ENCODE results near the gene TMEM208. TPM values are rescaled to one million over a fixed set of nuclear protein-coding genes. Genes with fewer than 3 reads are reported as not detected.

The TMEM208 gene
- total and polyA plus RNA-seq, 12 donors = 7.6 to 92.0 (median 13.0) TPM

- intact Hi-C loops (cut with DNase I) = no loop called here
- H3K27me3 ChIP-seq = no peaks in the 10 kb centered on the region
- peaks cover 0 to 84% (median 53%) of the 10 kb centered on the region in 9 donors for H3K36me3 ChIP-seq
- H3K4me3 ChIP-seq = no peak overlapping the region
- no peak overlapping the region for H3K27ac ChIP-seq
- TF ChIP-seq CTCF (IDR thresholded peaks at IDR 0.05) = no peak
- 83 to 84% methylated on average over 16 of the region's 16 CpGs for WGBS, 2 donors
- H3K9me3 ChIP-seq = no peaks in the 10 kb centered on the region
- no peak for DNase-seq
- H3K4me1 ChIP-seq = peaks cover 23 to 34% (median 28%) of the 10 kb centered on the region in 9 donors
- ATAC-seq = no peak
Measured at GRCh38 chr16:67237396-67238277, 10.7 kb downstream of the TMEM208 start.

GRCh38 chr16:67238278-67238575 is 11.3 kb downstream of the TMEM208 start:
- intact Hi-C loops (cut with DNase I) = no loop called here
- H3K27ac ChIP-seq = no peak overlapping the region
- 96 to 100% methylated on average over 3 of the region's 3 CpGs for whole genome bisulfite sequencing, 2 donors

GRCh38 chr16:67238806-67239470 is 12.0 kb downstream of the TMEM208 start:
- intact Hi-C loops (cut with DNase I) = no loop called here
- WGBS, 2 donors = 94 to 95% methylated on average over 9 of the region's 9 CpGs
- peaks cover 0 to 71% (median 49%) of the 10 kb centered on the region in 9 donors for H3K36me3 ChIP-seq
- ATAC-seq (no peak), DNase-seq (no peak)
- no peak overlapping the region for H3K27ac ChIP-seq
- H3K9me3 ChIP-seq = no peaks in the 10 kb centered on the region
- TF ChIP-seq CTCF (IDR thresholded peaks at IDR 0.05) = no peak
- H3K4me3 ChIP-seq = no peak overlapping the region
- H3K4me1 ChIP-seq = peaks cover 30 to 47% (median 41%) of the 10 kb centered on the region in 9 donors
- H3K27me3 ChIP-seq = no peaks in the 10 kb centered on the region

More at GRCh38 chr16:67238278-67238575, 11.3 kb downstream of the TMEM208 start:
- DNase-seq = no peak
- no peak for ATAC-seq
- H3K27me3 ChIP-seq = no peaks in the 10 kb centered on the region
- no peak for TF ChIP-seq CTCF (IDR thresholded peaks at IDR 0.05)
- H3K4me1 ChIP-seq = peaks cover 24 to 40% (median 34%) of the 10 kb centered on the region in 9 donors
- H3K4me3 ChIP-seq = no peak overlapping the region
- peaks cover 0 to 78% (median 53%) of the 10 kb centered on the region in 9 donors for H3K36me3 ChIP-seq
- H3K9me3 ChIP-seq = no peaks in the 10 kb centered on the region

- whole genome bisulfite sequencing, 2 donors = 77 to 87% methylated on average over 4 of the region's 4 CpGs
- peaks cover 39 to 63% (median 57%) of the 10 kb centered on the region in 9 donors for H3K4me1 ChIP-seq
- DNase-seq (no peak), ATAC-seq (peak in 1 of 8 donors; percentile 1)
- intact Hi-C loops (cut with DNase I) = no loop called here
- no peak for TF ChIP-seq CTCF (IDR thresholded peaks at IDR 0.05)
- no peaks in the 10 kb centered on the region for H3K9me3 ChIP-seq
- H3K36me3 ChIP-seq = peaks cover 0 to 55% (median 39%) of the 10 kb centered on the region in 9 donors
- no peaks in the 10 kb centered on the region for H3K27me3 ChIP-seq
- H3K4me3 ChIP-seq = no peak overlapping the region
- peak overlapping the region; percentile 79 to 99 (median 96) for H3K27ac ChIP-seq
Measured at GRCh38 chr16:67240506-67240905, 13.6 kb downstream of the TMEM208 start.
